ENCODE data around the gene SMCO4.

SMCO4 gene

DNA sequence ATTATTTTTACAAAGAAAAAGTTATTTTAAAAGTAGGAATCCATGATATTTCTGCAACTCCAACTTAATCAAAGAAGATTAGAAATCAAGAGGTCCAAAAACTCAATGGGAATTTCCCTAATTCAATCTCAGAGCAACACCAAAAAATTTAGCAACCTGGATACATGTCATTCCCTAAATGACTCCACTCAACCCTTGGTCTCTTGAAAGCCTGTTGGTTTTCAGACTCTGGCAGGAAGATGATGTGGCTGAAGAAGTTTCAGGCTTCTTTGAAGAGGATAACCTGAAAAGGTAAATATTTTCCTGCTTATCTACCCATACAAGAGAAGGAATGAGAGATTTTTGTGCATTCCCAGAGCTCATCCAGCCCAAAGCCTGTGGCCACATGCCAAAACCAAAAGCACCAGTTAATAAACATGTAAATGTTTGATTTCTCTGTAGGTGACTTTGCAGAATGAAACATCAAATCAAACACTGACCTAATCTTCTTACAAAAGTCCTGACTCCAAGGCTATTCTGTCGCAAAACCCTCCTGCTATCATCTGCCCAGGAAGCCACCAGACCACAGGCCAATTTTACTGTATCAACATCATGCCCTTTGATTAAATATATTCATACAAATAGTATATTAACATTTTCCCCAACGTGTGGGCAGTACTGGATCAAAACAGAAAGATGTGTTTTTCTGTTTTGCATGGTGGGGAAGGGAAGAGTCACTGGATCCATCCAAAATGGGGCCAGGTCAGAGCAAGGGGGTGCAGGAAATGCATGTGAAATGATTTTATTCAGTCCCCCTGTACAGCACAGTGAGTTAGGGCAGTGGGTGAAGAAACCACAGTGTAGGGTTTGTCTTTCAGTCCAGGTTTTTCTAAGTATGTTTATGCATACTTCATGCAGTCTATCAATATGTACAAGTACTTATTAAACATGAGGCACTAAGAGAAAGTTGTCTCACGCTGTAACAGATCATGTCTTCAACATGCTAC lies 38.8 kb downstream of the SMCO4 start:
- DNase-seq (ENCODE audit: low read depth, low spot score) = no peak

DNA sequence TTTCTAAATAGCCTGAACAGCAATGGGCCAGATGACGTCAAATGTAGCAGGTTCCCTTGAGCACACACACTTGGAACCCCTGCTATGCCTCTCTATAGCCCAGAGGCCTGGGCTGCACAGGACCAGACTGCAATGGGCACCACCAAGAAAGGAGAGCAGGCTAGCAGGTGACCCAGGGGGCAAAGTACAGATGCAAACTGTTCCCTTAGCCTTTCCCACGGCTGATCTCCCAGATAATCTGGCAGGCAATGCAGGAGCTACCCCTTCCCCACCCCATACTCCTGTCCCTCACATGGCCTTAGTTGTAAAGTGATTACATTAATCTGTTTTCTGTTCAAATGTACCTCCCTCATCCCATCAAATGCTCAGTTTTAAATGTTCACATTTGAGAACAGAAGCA lies 41.3 kb downstream of the SMCO4 start:
- no peak for DNase-seq (ENCODE audit: low read depth, low spot score)

DNA sequence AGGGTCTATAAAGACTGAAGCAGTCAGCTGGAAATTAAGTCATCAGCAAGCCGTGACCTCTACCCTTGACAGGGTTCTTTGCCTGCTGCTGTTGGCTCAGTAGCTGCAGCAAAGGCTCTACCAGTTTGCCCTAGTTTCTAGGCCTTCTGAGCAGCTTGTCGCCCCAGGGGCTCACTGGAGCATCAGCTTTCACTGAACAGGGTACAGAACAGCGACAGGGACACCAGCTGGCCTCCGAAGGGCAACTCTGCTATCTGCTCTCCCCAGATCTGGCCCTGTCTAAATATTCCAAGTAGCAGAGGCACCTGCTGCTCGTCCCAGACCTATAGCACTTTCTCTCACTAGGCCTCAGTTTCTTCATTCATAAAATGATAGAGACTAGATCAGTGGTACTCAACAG lies 42.4 kb downstream of the SMCO4 start:
- DNase-seq (ENCODE audit: low read depth, low spot score) = no peak

DNA sequence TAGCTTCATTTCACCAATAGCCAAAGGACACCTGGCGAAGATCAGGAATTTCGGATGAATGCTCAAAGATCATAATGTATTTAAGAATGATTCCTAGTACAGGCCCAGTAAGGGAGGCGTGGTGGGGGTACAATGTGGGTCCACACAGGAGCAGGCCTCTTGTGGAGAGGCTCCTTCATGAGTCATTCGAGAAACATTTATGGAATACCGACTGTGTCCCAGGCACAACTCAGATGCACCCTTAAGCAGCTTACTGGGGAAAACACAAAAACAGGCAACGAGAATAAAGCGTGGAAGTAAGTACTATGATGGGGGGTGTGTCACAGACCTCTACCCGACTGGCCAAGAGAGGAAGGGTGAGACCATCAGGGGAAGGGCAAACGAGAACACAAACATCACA lies 44.5 kb downstream of the SMCO4 start:
- DNase-seq (ENCODE audit: low read depth, low spot score) = no peak

DNA sequence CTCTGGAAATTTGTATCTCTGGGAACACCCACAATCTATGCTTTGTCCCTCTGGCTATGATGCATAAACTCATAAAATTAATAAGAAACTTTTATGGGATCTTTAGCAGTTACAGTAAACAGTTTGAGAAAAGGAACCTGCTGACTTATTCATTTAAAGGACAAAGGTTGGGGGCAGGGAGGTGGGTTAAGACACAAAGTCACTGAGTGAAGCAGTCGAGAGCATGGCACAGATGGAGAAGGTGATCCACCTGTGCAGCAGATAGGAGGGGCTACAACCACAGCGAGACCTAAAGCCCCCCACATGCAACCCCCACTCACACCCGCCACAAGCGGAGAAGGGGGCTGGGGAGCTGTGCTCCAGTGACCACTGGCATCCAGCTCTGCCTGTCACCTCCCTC lies 45.0 kb downstream of the SMCO4 start:
- no peak for DNase-seq (ENCODE audit: low read depth, low spot score)

DNA sequence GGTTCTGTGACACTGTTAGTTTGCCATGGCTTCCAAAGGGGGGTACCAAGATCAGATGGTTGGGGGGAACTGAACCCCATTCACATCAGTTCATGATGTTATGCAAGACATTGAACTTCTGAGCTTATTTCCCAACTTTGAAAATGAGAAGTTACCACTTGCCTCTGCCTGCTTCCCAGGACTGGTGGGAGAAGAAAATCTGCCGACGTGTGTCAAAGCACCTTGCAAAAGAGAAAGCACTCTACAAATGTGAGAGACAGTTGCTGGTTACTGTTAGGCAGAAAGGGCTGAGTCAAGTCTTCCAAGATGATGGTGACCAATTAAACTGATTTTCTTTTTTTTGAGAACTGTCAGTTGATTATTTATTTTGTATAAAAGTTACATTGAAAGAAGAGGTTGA lies 45.6 kb downstream of the SMCO4 start:
- no peak for DNase-seq (ENCODE audit: low read depth, low spot score)

DNA sequence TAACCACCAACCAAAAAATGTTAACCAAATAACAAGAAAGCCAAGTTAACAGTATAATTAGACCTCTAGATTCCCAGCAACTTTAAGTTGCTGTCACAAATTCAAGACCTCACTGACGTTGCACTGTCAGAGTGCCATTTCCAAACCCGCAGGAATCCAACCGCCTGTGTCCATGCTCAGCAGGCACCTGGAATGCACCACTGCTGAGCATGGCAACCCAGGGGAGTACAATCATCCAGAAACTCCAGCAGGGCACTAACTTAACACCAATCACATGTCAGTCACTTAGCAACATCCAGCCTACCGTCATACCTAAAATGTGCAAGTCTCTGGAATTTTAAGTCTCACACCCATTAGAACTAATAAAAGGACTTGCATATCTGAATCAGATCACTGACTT lies 48.8 kb downstream of the SMCO4 start:
- no peak for DNase-seq (ENCODE audit: low read depth, low spot score)

DNA sequence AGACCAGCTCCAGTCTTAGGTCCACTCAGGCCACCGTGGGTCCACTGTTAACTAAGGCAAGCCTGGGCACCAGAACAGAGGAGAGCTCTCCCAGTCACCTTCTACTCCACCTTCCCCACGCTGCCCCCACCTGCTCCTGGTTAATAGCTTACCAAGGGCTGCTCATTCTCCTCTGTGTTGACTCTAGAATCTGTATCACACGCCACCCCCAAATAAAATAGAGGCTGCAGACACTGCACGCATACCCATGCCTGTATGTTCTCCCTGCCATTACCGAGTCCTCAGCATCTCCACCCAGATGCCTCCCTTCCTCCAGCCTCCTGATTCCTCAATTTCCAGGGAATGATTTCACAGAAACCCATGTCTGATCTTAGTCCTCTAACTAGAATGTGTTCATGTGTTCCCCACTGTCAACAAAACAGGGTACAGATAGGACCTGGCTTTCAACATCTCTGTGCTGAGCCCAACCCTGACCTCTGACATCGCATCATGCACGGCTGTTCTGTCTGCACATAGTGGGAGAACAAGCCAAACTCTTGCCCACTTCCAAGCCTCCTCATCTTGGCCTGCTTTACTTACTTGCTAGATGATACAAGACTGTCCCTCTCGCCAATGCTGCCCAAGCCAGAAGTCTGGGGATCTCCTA lies 49.8 kb downstream of the SMCO4 start:
- DNase-seq (ENCODE audit: low read depth, low spot score) = no peak

DNA sequence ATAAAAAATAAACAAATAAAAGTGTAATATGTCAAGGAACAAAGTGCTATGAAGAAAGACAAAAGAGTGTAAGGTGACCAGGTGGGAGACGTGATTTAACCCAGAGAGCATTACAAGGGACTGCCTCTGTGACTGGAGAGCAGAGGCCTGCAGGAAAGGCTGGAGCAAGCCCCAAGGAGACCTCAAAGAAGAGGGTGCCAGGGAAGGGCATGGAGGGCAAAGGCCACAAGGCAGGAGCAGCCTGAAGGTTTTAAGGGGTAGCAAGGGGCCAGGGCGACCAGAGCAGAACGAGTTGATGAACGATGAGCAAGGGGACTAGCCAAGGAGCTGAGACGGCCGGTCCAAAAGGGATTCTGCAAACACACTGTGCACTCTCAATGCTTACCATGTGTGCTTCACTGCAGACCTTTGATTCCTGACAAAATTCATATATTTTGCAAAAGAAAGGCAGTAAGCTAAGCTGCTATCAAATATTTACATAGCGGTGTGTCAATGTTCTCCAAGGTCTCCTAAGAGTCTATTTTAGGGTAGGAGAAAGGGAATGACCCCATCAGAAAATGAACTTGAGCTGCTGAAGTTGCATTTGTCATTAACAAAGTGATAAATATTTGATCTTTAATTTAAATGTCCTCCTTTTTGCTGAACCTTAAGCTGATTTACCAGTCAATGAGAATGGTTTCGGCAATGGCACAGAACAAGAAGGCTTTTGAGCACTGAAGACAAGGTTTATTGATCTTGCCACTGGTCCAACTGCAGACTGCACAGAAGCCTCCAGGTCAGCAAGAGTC lies 50.5 kb downstream of the SMCO4 start:
- no peak for DNase-seq (ENCODE audit: low read depth, low spot score)

DNA sequence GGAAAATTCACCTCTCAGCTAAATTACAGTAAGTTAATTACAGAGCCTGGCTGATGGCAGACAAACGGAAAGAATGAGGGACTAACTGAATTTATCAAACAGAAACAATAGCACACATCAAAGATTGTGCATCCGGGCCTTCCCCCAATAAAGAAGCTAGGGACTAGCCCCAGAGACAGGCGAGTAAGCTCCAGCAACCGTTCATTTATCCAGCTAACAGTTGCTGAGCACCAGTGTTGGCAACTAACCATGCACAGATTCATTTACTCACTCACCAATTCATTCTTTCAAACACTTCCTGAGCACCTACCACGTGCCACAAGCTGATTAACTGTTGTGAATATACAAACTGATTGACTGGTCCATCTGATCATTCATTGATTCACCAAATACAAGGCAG lies 51.2 kb downstream of the SMCO4 start:
- no peak for DNase-seq (ENCODE audit: low read depth, low spot score)

DNA sequence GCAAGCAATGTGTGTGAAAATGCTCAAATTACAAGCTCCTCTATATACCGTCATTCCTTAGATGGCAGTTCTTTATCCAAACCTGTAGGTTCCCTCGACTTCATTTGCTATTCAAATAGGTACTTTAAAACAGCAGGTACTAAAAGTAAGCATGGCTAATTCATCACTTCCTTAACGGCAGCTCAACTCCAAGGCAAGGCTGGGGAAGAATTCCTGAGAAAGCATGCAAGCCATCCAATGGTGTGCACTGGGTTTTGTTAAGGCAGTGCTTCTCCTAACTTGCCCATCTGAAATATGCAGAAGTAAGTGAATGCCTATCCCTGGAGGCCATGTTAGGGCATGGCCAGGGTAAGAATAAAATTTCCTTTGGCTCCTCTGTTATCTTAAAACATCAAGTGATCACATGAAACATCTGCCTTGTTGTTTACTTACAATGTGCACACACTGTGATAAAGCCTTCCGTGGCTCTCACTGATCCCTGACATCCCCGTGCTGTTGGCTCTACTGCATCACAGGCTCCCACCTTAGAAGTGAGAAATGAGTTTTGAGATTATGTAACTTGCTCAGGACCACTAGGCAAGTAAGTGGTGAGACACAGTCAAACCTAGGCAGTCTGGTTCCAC lies 52.1 kb downstream of the SMCO4 start:
- no peak for DNase-seq (ENCODE audit: low read depth, low spot score)

DNA sequence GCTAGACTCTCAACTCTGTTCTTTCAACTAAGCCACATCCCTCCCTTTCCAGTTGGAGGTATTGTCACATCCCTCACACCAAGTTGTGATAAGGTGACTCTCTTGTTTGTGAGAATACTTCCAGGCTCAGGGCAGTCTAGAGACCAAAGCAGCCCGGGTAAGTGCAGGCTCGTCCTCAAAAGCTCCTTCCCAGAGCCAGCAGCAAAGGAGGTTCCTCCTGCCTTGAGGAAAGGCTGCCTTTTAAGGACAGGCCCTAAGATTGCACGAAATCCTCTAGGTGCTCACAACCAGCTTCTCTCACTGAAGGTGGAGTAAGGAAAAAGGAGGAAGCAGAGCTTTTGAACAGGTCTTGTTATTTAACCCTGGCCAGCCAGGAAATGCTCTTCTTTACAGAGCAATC lies 53.4 kb downstream of the SMCO4 start:
- no peak for DNase-seq (ENCODE audit: low read depth, low spot score)

DNA sequence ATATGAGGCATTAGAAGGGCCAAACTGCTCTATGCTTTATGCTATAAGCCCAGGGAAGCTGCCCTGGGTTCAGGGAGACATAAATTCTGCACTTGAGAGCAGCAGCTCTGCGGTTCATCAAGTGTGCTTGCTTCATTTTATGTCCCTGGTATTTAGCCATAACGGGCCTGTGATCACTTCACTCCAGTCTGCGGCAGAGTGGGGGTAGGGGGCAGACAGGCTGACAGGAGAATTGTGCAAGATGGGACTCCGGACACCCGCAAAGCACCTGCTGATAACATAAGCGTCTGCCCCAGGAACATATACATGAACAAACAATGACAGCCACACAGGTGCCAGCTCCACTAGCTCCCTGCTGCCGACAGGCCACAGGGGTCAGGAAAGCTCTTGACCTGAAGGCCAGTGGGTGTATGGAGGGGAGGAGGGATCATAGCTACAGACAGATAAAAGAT lies 56.1 kb downstream of the SMCO4 start:
- no peak for DNase-seq (ENCODE audit: low read depth, low spot score)

DNA sequence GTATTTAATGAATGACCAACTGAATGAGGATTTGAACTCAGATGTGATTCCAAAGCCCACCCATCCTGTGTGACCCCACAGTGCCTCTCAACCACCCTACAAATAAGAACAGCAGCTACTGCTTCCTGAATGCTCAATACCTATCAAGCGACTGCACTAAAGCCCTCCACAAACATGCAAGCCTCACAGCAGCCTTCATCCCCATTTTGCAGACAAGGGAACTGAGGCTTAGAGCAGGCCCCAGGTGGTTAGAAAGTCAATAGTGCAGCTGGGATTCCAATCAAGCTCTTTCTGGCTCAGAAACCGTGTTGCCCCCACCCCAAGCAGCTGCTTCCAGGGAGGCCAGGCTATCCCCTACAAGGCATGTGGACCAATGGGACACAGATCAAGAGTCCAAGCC lies 57.2 kb downstream of the SMCO4 start:
- DNase-seq (ENCODE audit: low read depth, low spot score) = no peak

DNA sequence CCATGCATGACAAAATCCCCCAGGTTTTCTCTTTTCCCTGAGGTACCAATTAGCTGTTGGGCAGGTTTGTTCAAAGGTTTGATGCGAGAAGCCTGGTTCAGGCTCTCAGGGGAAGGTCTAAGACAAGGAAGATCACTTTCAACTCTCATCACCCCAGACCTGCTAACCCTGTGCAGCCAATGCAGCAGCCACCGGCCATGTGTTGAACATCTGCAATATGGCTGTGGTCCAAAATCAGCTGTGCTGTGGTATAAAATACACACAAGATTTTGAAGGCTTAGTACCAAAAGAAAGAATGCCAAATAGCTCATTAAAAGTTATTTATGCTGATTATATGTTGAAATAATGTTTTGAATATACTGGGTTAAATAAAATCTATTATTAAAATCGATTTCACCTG lies 58.5 kb downstream of the SMCO4 start:
- no peak for DNase-seq (ENCODE audit: low read depth, low spot score)

DNA sequence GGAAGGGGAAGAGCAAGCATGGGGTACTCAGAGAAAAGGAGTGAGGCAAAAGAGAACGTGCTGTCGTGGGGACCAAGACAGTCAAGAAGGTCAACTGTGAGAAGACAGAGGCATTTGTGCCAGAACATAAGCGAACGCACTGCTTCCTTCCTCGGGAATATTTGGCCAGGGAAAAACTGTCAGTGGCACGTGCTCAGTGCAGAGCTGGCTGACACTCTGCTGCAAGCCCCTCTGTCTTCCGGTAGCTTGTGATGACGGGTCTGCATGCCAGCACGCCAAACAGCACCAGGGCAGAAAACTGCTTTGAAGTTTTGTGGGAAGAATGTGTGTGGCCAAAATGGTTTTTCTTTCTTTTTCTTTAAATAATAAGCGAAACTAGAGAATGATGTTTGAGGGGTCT lies 60.6 kb downstream of the SMCO4 start:
- DNase-seq (ENCODE audit: low read depth, low spot score) = no peak

DNA sequence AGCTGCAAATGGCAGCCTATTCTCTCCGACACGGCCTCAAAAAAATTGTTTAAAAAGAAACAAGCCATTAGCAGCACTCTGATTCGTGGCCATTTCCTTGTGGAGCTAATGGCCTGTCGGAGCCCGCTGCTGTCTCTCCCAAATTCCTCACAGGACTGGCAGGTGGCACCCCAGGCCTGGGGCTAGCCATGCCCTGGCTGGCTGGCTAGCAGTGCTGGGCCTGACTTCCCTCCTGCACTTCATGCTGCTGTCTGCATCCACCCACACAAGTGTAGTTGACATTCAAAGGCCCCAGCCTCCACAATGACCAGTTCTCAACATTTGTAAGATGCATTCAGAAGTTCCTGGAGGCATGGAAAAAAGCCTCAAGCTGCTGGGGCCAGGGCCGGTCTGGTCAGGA lies 61.5 kb downstream of the SMCO4 start:
- no peak for DNase-seq (ENCODE audit: low read depth, low spot score)

DNA sequence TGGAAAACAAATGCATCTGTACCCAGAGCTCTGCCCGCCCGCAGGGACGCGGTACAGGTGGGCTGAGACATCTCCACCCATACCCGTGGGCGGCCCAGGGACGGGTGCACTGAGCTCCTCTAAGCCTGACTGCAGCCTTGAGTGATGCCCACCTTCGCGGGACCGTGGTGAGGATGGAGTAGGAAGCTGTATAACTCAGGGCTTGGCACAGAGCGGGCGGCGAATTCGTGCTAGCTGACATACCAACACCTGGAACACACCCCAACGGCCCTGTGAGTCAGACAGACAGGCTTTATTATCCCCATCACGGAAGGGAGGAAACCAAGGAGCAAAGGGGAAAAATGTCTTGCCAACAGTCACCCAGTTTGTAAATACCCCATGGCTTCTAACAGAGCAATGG lies 61.9 kb downstream of the SMCO4 start:
- DNase-seq (ENCODE audit: low read depth, low spot score) = no peak

DNA sequence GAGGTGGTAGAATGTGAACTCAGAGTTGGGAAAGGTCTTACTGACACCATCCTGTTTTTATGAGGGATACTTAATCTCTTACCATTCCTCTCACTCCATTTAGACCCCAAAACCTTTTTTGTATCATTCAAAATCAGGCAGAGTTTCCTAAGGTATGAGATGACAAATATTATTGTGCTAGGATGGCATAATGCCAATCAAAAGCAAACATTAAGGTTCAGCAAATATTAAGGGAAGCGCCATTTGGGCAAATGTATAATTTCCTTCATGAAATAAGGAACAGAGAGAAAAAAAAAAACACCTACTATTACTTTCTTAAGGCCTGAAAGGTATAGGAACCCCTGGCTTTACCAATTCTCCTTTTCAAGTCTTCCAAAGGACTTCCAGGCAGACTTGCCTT lies 62.4 kb downstream of the SMCO4 start:
- no peak for DNase-seq (ENCODE audit: low read depth, low spot score)

DNA sequence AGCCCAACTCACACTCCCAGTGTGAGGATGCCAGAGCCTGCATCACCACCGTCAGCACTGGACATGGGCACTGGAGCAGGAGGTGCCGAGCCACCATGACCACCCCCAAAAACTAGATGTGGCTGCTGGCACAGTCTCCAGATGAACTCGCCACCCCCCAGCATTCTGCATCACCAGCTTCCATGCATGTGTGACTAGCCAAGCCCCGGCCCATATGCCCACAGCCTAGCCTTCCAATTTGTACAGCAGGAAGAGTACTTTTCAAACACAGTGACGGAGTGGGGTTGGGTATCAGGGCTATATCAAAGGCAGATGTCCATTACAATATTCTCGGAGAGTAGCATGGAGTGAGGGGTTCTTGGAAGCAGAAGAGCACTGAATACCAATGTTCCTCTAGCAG lies 62.9 kb downstream of the SMCO4 start:
- no peak for DNase-seq (ENCODE audit: low read depth, low spot score)

DNA sequence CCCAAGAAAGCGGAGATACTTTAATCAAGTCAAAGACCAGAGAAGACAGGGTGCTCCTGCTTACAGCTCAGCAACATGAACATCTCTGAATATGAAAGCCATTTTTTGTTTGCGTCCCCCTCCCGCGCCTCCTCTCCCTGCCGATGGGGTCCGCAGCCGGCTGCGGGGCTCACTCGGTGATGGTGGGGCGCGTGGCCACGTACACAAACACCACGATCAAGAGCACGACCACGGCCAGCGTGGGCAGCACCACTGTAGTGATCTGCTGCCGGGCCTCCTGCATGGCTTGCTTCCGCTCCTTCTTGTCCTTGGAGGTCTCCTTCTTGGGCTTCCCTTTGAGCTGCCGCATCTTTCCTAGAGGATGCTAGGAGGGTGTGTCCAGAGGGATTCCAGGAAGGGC lies 64.3 kb downstream of the SMCO4 start:
- no peak for DNase-seq (ENCODE audit: low read depth, low spot score)

DNA sequence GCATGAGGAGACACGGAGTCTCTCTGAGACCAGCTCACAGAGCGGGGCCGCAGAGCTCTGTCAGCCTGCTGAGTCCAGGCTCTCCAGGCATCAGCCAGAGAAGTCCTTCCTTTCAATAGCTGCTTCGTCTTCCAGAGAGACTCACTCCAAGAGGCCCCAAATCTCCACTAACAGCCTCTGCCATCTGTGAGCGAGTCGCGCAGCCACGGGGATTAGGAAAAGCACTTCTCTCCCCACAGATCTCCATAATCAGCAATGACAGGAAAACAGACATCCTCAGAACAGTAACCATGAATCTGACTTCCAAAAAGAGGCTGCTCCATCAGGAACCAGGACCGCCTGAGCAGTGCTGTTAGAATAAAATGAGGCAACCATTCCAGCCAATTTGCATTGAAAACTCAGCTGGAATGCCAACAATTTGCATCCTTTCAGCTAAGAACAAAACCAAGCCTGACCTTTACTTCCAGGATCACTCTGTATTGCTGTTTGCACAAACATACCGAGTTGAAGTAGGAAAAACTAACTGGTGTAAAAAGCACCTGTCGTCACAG lies 65.4 kb downstream of the SMCO4 start:
- no peak for DNase-seq (ENCODE audit: low read depth, low spot score)

Data from activated CD4-positive, CD25-positive, alpha-beta regulatory T cell treated with anti-CD3 and anti-CD28 coated beads, Interleukin-2, amount 50 U/mL, for 16 hours (primary cell).